HEK293 (cell line): Measurements from ENCODE around the gene ZC3H7B.

Experiments used
- CTCF ChIA-PET: fragments of 350-600 bp; formaldehyde crosslinking; extraction: SDS; loops from one replicate; lab custom pipeline; 2021; ENCODE audit warnings: antibody characterized with exemption; lab: Yijun Ruan, JAX
- POLR2A ChIA-PET: fragments of 300-600 bp; formaldehyde crosslinking; extraction: SDS; loops from one replicate; lab custom pipeline; 2020; ENCODE audit warnings: antibody characterized with exemption, inconsistent platforms; lab: Yijun Ruan, JAX
- H3K27ac ChIP-seq: fragments of 200-500 bp; sonication (Bioruptor generic); 2 replicates; pipeline ENCODE4 v1.5.1; 2014; ENCODE audit warnings: low read depth, low read length, control low read depth, inconsistent platforms; ENCODE audit errors: extremely low read depth
- H3K36me3 ChIP-seq, 2 experiments: fragments of 200-500 bp in 1 of 2; sonication (Bioruptor generic) in 1 of 2; 1 replicate in 1 of 2; 2 replicates in 1 of 2; pipeline ENCODE4 v1.5.1; 2014 to 2017; ENCODE audit warnings: inconsistent platforms in 2 of 2, low read length in 2 of 2; ENCODE audit not compliant: control insufficient read depth in 2 of 2, insufficient read depth in 1 of 2
- H3K4me1 ChIP-seq: fragments of 200-500 bp; sonication (Bioruptor generic); 2 replicates; pipeline ENCODE4 v1.5.1; 2014; ENCODE audit warnings: mild to moderate bottlenecking, low read length, inconsistent platforms; ENCODE audit not compliant: control insufficient read depth, insufficient read depth
- H3K4me3 ChIP-seq: 2 replicates; pipeline ENCODE4 v1.5.1; 2011; ENCODE audit warnings: low read depth, mild to moderate bottlenecking, control low read depth, low read length, moderate library complexity
- H3K9me3 ChIP-seq: fragments of 200-500 bp; sonication (Bioruptor generic); 2 replicates; pipeline ENCODE4 v1.5.1; 2014; ENCODE audit warnings: low read depth, low read length, inconsistent platforms; ENCODE audit not compliant: control insufficient read depth, insufficient read depth
- HOXD13 ChIP-seq: sonication (generic); formaldehyde crosslinking; IDR thresholded peaks from 2 replicates; pipeline ENCODE4 v1.8.0; 2022; ENCODE audit warnings: missing genetic modification reagents, borderline replicate concordance
- KLF9 ChIP-seq: fragments of 450-650 bp; formaldehyde crosslinking; IDR thresholded peaks from 2 replicates; pipeline ENCODE4 v1.5.1; 2016; ENCODE audit warnings: missing biosample characterization, missing genetic modification characterization, low read depth
- SALL2 ChIP-seq: fragments of 450-650 bp; formaldehyde crosslinking; IDR thresholded peaks from 2 replicates; pipeline ENCODE4 v1.5.0; 2017; ENCODE audit warnings: missing biosample characterization, mild to moderate bottlenecking, missing genetic modification characterization, borderline replicate concordance
- SP2 ChIP-seq: fragments of 450-650 bp; formaldehyde crosslinking; IDR thresholded peaks from 2 replicates; pipeline ENCODE4 v1.5.1; 2016; ENCODE audit warnings: missing biosample characterization, missing genetic modification characterization
- YY1 ChIP-seq: fragments of 450-650 bp; formaldehyde crosslinking; IDR thresholded peaks from 2 replicates; pipeline ENCODE4 v1.5.1; 2018; ENCODE audit warnings: missing biosample characterization, missing genetic modification characterization
- ZNF23 ChIP-seq: fragments of 450-650 bp; formaldehyde crosslinking; IDR thresholded peaks from 2 replicates; pipeline ENCODE4 v1.5.1; 2016; ENCODE audit warnings: missing biosample characterization, missing genetic modification characterization, borderline replicate concordance
- ZNF239 ChIP-seq: fragments of 450-650 bp; formaldehyde crosslinking; IDR thresholded peaks from 2 replicates; pipeline ENCODE4 v1.5.1; 2016; ENCODE audit warnings: missing biosample characterization, missing genetic modification characterization
- ZNF24 ChIP-seq: fragments of 450-650 bp; formaldehyde crosslinking; IDR thresholded peaks from 2 replicates; pipeline ENCODE4 v1.5.1; 2016; ENCODE audit warnings: missing biosample characterization, missing genetic modification characterization
- ZNF274 ChIP-seq, 2 experiments: fragments of 200-500 bp in 1 of 2; fragments of 450-650 bp in 1 of 2; sonication (Bioruptor generic) in 1 of 2; formaldehyde crosslinking in 1 of 2; IDR thresholded peaks; 2 replicates each; pipeline versions ENCODE4 v1.5.1 to v1.6.1; 2014 to 2016; ENCODE audit warnings: borderline replicate concordance in 1 of 2, inconsistent platforms in 1 of 2, low read length in 1 of 2, missing biosample characterization in 1 of 2, missing genetic modification characterization in 1 of 2
- ZNF335 ChIP-seq: fragments of 450-650 bp; formaldehyde crosslinking; conservative IDR thresholded peaks from 2 replicates; pipeline ENCODE4 v1.5.1; 2016; ENCODE audit warnings: missing biosample characterization, missing genetic modification characterization
- ZNF341 ChIP-seq: fragments of 450-650 bp; formaldehyde crosslinking; IDR thresholded peaks from 2 replicates; pipeline ENCODE4; 2016; ENCODE audit warnings: low read depth, missing biosample characterization, missing genetic modification characterization
- ZNF366 ChIP-seq: fragments of 450-650 bp; formaldehyde crosslinking; conservative IDR thresholded peaks from 2 replicates; pipeline ENCODE4 v1.5.1; 2016; ENCODE audit warnings: missing biosample characterization, missing genetic modification characterization
- ZNF48 ChIP-seq: fragments of 450-650 bp; formaldehyde crosslinking; IDR thresholded peaks from 2 replicates; pipeline ENCODE4 v1.5.1; 2016; ENCODE audit warnings: missing biosample characterization, missing genetic modification characterization
- ZNF510 ChIP-seq: fragments of 450-650 bp; formaldehyde crosslinking; IDR thresholded peaks from 2 replicates; pipeline ENCODE4 v1.5.1; 2018; ENCODE audit warnings: mild to moderate bottlenecking, missing genetic modification characterization, missing biosample characterization; ENCODE audit not compliant: insufficient replicate concordance
- ZNF560 ChIP-seq: fragments of 450-650 bp; formaldehyde crosslinking; IDR thresholded peaks from 2 replicates; pipeline ENCODE4 v1.5.1; 2017; ENCODE audit warnings: missing biosample characterization, missing genetic modification characterization, borderline replicate concordance
- ZNF623 ChIP-seq: fragments of 450-650 bp; formaldehyde crosslinking; IDR thresholded peaks from 2 replicates; pipeline ENCODE4 v1.5.1; 2016; ENCODE audit warnings: missing biosample characterization, missing genetic modification characterization
- ZNF776 ChIP-seq: fragments of 450-650 bp; formaldehyde crosslinking; IDR thresholded peaks from 2 replicates; pipeline ENCODE4 v1.5.0; 2017; ENCODE audit warnings: missing biosample characterization, missing genetic modification characterization, borderline replicate concordance
- TF ChIP-seq, protein P1 (sequence below): fragments of 450-650 bp; formaldehyde crosslinking; conservative IDR thresholded peaks from 2 replicates; pipeline ENCODE4 v1.5.1; 2016; ENCODE audit warnings: low read depth, missing biosample characterization, missing genetic modification characterization
- TF ChIP-seq, protein P2 (sequence below): fragments of 450-650 bp; formaldehyde crosslinking; IDR thresholded peaks from 2 replicates; pipeline ENCODE4 v1.5.1; 2016; ENCODE audit warnings: missing biosample characterization, missing genetic modification characterization
- TF ChIP-seq, protein P3 (sequence below): fragments of 450-650 bp; formaldehyde crosslinking; IDR thresholded peaks from 2 replicates; pipeline ENCODE4 v1.5.1; 2017; ENCODE audit warnings: missing biosample characterization, missing genetic modification characterization

The ZC3H7B gene

DNA sequence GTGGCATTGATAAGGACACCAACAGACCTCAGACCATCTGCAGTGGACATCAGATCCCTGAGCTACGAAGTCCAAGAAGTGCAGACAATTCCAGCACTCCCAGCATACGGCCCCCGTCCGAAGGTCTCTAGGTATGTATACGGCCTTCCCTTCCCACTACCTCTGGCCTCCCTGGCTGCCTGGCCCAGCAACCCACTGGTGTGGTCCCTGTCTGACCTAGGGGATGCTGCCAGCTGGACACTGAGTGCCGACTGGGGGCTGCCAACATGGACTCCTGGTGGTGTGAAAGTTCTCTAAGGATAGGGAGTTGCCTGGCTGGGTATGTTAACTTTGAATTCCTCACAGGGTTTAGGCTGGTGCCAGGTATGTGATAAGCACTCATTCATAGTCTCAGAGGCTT is 62.9 kb downstream of the ZC3H7B start:
- ChIA-PET CTCF (no interaction called here), POLR2A (interaction anchor here (1.5 kb wide), 1 partner anchor 10 kb away, joined by 3 read pairs; no protein-coding TSS in a partner anchor)
- Histone ChIP-seq H3K27ac (no peak overlapping the region), H3K36me3 (peaks cover 0 to 4% of the 10 kb centered on the region in 2 experiments; a peak in 1 of 3 replicates), H3K4me1 (peaks cover 11% of the 10 kb centered on the region), H3K4me3 (no peak overlapping the region), H3K9me3 (no peaks in the 10 kb centered on the region)
- TF ChIP-seq ZNF239 (tag by site-specific recombination), result no peak
- TF ChIP-seq SALL2 (tag by site-specific recombination), result no peak
- no peak for TF ChIP-seq ZNF560 (tag by site-specific recombination)
- TF ChIP-seq ZNF48 (tag by site-specific recombination), result no peak
- no peak for TF ChIP-seq ZNF274 (IDR thresholded peaks at IDR 0.05; ENCODE audit: low read length)
- no peak for TF ChIP-seq ZNF274 (tag by site-specific recombination; IDR thresholded peaks at IDR 0.05; ENCODE audit: borderline replicate concordance)
- no peak for TF ChIP-seq ZNF341 (tag by site-specific recombination)
- TF ChIP-seq, protein P1, sequence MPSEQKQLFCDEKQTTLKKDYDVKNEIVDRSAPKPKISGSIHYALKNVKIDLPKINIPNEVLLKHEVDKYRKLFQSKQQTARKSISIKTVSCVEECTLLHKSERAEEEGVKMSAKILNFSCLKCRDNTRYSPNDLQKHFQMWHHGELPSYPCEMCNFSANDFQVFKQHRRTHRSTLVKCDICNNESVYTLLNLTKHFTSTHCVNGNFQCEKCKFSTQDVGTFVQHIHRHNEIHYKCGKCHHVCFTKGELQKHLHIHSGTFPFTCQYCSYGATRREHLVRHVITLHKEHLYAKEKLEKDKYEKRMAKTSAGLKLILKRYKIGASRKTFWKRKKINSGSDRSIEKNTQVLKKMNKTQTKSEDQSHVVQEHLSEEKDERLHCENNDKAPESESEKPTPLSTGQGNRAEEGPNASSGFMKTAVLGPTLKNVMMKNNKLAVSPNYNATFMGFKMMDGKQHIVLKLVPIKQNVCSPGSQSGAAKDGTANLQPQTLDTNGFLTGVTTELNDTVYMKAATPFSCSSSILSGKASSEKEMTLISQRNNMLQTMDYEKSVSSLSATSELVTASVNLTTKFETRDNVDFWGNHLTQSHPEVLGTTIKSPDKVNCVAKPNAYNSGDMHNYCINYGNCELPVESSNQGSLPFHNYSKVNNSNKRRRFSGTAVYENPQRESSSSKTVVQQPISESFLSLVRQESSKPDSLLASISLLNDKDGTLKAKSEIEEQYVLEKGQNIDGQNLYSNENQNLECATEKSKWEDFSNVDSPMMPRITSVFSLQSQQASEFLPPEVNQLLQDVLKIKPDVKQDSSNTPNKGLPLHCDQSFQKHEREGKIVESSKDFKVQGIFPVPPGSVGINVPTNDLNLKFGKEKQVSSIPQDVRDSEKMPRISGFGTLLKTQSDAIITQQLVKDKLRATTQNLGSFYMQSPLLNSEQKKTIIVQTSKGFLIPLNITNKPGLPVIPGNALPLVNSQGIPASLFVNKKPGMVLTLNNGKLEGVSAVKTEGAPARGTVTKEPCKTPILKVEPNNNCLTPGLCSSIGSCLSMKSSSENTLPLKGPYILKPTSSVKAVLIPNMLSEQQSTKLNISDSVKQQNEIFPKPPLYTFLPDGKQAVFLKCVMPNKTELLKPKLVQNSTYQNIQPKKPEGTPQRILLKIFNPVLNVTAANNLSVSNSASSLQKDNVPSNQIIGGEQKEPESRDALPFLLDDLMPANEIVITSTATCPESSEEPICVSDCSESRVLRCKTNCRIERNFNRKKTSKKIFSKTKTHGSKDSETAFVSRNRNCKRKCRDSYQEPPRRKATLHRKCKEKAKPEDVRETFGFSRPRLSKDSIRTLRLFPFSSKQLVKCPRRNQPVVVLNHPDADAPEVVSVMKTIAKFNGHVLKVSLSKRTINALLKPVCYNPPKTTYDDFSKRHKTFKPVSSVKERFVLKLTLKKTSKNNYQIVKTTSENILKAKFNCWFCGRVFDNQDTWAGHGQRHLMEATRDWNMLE, result no peak
- no peak for TF ChIP-seq YY1 (tag by site-specific recombination)
- TF ChIP-seq ZNF23 (tag by site-specific recombination), result no peak
- no peak for TF ChIP-seq ZNF366 (tag by site-specific recombination)
- TF ChIP-seq ZNF335 (tag by site-specific recombination), result no peak

DNA sequence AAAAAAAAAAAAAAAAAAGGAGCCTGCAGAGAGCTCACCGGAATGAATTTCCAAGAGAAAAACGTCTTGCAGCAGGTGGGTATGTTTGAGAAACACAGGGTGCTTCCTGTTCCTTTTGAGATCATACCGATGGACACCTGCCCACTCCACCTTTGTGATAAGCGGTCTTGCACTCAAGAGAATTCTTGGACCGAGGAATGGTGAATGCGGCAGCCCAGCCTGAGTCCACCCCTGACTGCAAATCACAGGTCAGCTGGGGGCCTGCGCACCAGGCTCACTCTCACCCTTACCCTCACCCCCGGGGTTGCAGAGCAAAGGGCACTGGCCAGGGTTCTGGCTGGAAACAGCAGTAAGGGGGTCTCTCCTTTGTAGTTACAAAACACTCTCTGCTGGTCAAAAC is 63.6 kb downstream of the ZC3H7B start:
- no peak overlapping the region for H3K4me3 ChIP-seq
- H3K4me1 ChIP-seq, result peaks cover 11% of the 10 kb centered on the region
- peaks cover 0 to 3% of the 10 kb centered on the region in 2 experiments; a peak in 1 of 3 replicates for H3K36me3 ChIP-seq
- CTCF ChIA-PET, result interaction anchor here (0.6 kb wide), 1 partner anchor 26 kb away, joined by 3 read pairs; no protein-coding TSS in a partner anchor
- TF ChIP-seq ZNF776, result no peak
- no peak for TF ChIP-seq ZNF510
- no peak for TF ChIP-seq ZNF623 (tag by site-specific recombination)
- no peak for TF ChIP-seq KLF9 (tag by site-specific recombination)
- TF ChIP-seq, protein P2, sequence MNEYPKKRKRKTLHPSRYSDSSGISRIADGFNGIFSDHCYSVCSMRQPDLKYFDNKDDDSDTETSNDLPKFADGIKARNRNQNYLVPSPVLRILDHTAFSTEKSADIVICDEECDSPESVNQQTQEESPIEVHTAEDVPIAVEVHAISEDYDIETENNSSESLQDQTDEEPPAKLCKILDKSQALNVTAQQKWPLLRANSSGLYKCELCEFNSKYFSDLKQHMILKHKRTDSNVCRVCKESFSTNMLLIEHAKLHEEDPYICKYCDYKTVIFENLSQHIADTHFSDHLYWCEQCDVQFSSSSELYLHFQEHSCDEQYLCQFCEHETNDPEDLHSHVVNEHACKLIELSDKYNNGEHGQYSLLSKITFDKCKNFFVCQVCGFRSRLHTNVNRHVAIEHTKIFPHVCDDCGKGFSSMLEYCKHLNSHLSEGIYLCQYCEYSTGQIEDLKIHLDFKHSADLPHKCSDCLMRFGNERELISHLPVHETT (tag by site-specific recombination), result no peak
- TF ChIP-seq ZNF24 (tag by site-specific recombination), result no peak
- TF ChIP-seq HOXD13 (CRISPR knock-in tag), result no peak
- TF ChIP-seq SP2 (tag by site-specific recombination), result no peak
- TF ChIP-seq, protein P3, sequence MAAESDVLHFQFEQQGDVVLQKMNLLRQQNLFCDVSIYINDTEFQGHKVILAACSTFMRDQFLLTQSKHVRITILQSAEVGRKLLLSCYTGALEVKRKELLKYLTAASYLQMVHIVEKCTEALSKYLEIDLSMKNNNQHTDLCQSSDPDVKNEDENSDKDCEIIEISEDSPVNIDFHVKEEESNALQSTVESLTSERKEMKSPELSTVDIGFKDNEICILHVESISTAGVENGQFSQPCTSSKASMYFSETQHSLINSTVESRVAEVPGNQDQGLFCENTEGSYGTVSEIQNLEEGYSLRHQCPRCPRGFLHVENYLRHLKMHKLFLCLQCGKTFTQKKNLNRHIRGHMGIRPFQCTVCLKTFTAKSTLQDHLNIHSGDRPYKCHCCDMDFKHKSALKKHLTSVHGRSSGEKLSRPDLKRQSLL (tag by site-specific recombination), result no peak
- no peak overlapping the region for H3K27ac ChIP-seq
- POLR2A ChIA-PET, result interaction anchor here (0.6 to 2.8 kb wide), 5 partner anchors 11 to 82 kb away, joined by 3 to 13 read pairs (median 4); partner anchors contain the start of genes RANGAP1 and TOB2
- no peaks in the 10 kb centered on the region for H3K9me3 ChIP-seq
